ENCODE data around the gene SPPL2B.
"Not testable (repeated sequence)": the region's sequence is repeated elsewhere in the genome, so short reads cannot be mapped to it uniquely, and the experiment has no call there.

Gene SPPL2B

GRCh38 chr19:2382530-2383222, 54.2 kb downstream of the SPPL2B start:
- no peak for DNase-seq

GRCh38 chr19:2385053-2385721, 56.7 kb downstream of the SPPL2B start:
- peak; percentile 79 for DNase-seq

GRCh38 chr19:2387367-2388288, 59.1 kb downstream of the SPPL2B start:
- no peak for DNase-seq

GRCh38 chr19:2389594-2389993, 61.1 kb downstream of the SPPL2B start:
- DNase-seq: no peak

GRCh38 chr19:2391118-2391725, 62.7 kb downstream of the SPPL2B start:
- DNase-seq: peak; percentile 86

GRCh38 chr19:2392366-2392765, 63.9 kb downstream of the SPPL2B start:
- DNase-seq: no peak

- peak; percentile 52 for DNase-seq
These were observed 64.4 kb downstream of the SPPL2B start for GRCh38 chr19:2392899-2393298.

GRCh38 chr19:2394054-2394441, 65.6 kb downstream of the SPPL2B start:
- DNase-seq: no peak

- DNase-seq: peak; percentile 97
These were observed 66.2 kb downstream of the SPPL2B start for GRCh38 chr19:2394442-2395292.

- not testable (repeated sequence) for DNase-seq
These were observed 66.9 kb downstream of the SPPL2B start for GRCh38 chr19:2395293-2395829.

GRCh38 chr19:2397173-2397572, 68.7 kb downstream of the SPPL2B start:
- DNase-seq: peak; percentile 20

- no peak for DNase-seq
These were observed 70.3 kb downstream of the SPPL2B start for GRCh38 chr19:2398735-2399305.

GRCh38 chr19:2399582-2399981, 71.1 kb downstream of the SPPL2B start:
- no peak for DNase-seq

Data from MV-4-11 (cell line).